Thymus (tissue), 11 donors: ENCODE results near the gene BCS1L. TPM values are rescaled to one million over a fixed set of nuclear protein-coding genes. Genes with fewer than 3 reads are reported as not detected.
A peak's percentile ranks its signal among the peaks of the same experiment; 100 is the strongest.

Source experiments
- DNase-seq, 9 donors: peaks; one replicate each; pipeline ENCODE4 v3.0.0-alpha.2; 2013; ENCODE audit warnings: low spot score in 9 of 9, low read depth in 6 of 9, missing footprints in 1 of 9
- H3K27ac ChIP-seq, 2 donors: one replicate each; pipeline ENCODE4 v1.5.1; 2013; ENCODE audit warnings: control low read depth in 1 of 2, low read depth in 1 of 2, low read length in 1 of 2, mild to moderate bottlenecking in 1 of 2, moderate library complexity in 1 of 2
- H3K27me3 ChIP-seq, 2 donors: one replicate each; pipeline ENCODE4 v1.5.1; 2013; ENCODE audit warnings: low read length in 1 of 2; ENCODE audit not compliant: control insufficient read depth in 2 of 2, insufficient read depth in 1 of 2
- H3K36me3 ChIP-seq, 2 donors: one replicate each; pipeline ENCODE4 v1.5.1; 2013; ENCODE audit warnings: low read length in 1 of 2, mild to moderate bottlenecking in 1 of 2, moderate library complexity in 1 of 2; ENCODE audit not compliant: control insufficient read depth in 2 of 2, insufficient read depth in 2 of 2
- H3K4me1 ChIP-seq, 2 donors: one replicate each; pipeline ENCODE4 v1.5.1; 2013; ENCODE audit warnings: low read length in 2 of 2; ENCODE audit not compliant: control insufficient read depth in 2 of 2, insufficient read depth in 2 of 2
- H3K4me3 ChIP-seq, 2 donors: one replicate each; pipeline ENCODE4 v1.5.1; 2013; ENCODE audit warnings: low read length in 2 of 2, control low read depth in 1 of 2, mild to moderate bottlenecking in 1 of 2
- H3K9me3 ChIP-seq, 2 donors: one replicate each; pipeline ENCODE4 v1.5.1; 2013; ENCODE audit warnings: low read length in 1 of 2, mild to moderate bottlenecking in 1 of 2; ENCODE audit not compliant: control insufficient read depth in 2 of 2, insufficient read depth in 1 of 2
- WGBS: extraction: QIAGEN DNeasy Blood & Tissue Kit; methylation state at CpG from one replicate; pipeline ENCODE4 v1.1.7; 2013; 5-methylcytosine and 5-hydroxymethylcytosine counted together
- polyA plus RNA-seq: library from polyadenylated mRNA; stranded (reverse); fragments of 200-250 nt; gene quantifications from one replicate; pipeline ENCODE4 v1.2.3, GENCODE V29; 2013
- total RNA-seq: library from RNA; stranded (reverse); fragments of 120-200 nt; gene quantifications from one replicate; pipeline ENCODE4 v1.2.4, GENCODE V29; 2013
- donor health status: healthy.

BCS1L gene
- total and polyA plus RNA-seq, 2 donors, result 24.4 to 34.5 TPM

DNA sequence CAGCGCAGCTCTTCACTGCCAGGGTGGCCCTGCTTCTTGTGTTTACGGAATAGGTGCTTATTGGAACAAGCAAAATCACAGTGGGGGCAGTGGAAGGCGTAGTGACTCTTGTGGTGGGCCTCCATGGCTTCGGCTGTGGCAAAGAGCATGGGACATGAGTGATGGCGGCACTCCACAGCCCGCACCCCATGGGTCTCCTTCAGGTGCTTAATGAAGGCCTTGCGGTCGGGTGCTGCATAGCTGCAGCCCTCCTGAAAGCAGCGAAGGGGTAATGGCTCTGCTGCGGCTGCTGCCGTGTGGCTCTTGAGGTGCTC, 10.7 kb upstream of the BCS1L start:
- H3K27me3 ChIP-seq, result no peaks in the 10 kb centered on the region
- DNase-seq, result no peak
- no peaks in the 10 kb centered on the region for H3K4me1 ChIP-seq
- 96% methylated on average over 11 of the region's 11 CpGs for WGBS
- no peak overlapping the region for H3K4me3 ChIP-seq
- peaks cover 61 to 84% of the 10 kb centered on the region in 2 donors for H3K36me3 ChIP-seq
- H3K9me3 ChIP-seq, result no peaks in the 10 kb centered on the region
- no peak overlapping the region for H3K27ac ChIP-seq

DNA sequence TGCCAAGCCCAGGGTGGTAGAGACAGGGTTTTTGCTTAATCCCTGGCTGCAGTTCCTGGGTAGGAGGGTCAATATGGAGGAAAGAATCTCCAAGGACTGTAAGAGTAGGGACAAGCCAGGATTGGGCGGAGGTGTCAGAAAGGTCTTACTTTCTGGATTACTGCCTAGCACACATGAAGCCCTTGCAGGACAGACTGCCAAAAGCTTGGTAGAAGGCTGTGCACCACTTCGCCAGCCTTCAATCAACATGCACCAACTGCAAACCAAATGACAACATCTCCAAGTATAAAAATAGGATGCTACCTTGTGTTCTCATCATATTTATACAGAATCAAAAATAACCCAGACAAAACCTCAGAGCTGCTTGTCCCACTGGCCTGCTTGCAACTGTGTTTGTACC, 3.7 kb upstream of the BCS1L start:
- peaks cover 3 to 11% of the 10 kb centered on the region in 2 donors for H3K4me1 ChIP-seq

GRCh38 chr2:218658671-218659257, 719 bp upstream of the BCS1L start:
- H3K4me3 ChIP-seq, result peak overlapping the region; percentile 77 to 79
- WGBS, result 2% methylated on average over 27 of the region's 27 CpGs
- peak in 5 of 9 donors; percentile 17 to 53 (median 28) for DNase-seq
- peaks cover 0 to under 1% of the 10 kb centered on the region in 2 donors for H3K9me3 ChIP-seq
- no peaks in the 10 kb centered on the region for H3K27me3 ChIP-seq
- peaks cover 3 to 11% of the 10 kb centered on the region in 2 donors for H3K4me1 ChIP-seq
- H3K27ac ChIP-seq, result peak overlapping the region; percentile 19 to 69
- H3K36me3 ChIP-seq, result peaks cover 37 to 50% of the 10 kb centered on the region in 2 donors

More for the DNA sequence above, 3.7 kb upstream of the BCS1L start:
- Histone ChIP-seq H3K4me3 (no peak overlapping the region), H3K27me3 (no peaks in the 10 kb centered on the region), H3K36me3 (peaks cover 36 to 43% of the 10 kb centered on the region in 2 donors), H3K27ac (no peak overlapping the region), H3K9me3 (no peaks in the 10 kb centered on the region)
- 99% methylated on average over 2 of the region's 2 CpGs for WGBS
- no peak for DNase-seq

- H3K27me3 ChIP-seq, result no peaks in the 10 kb centered on the region
- no peak for DNase-seq
- no peak overlapping the region for H3K27ac ChIP-seq
- WGBS, result 25% methylated on average over 8 of the region's 8 CpGs
- H3K4me3 ChIP-seq, result peak overlapping the region; percentile 77 to 79
- H3K36me3 ChIP-seq, result peaks cover 40 to 51% of the 10 kb centered on the region in 2 donors
- peaks cover 3 to 11% of the 10 kb centered on the region in 2 donors for H3K4me1 ChIP-seq
- peaks cover 0 to 1% of the 10 kb centered on the region in 2 donors for H3K9me3 ChIP-seq
Observed at GRCh38 chr2:218659988-218660358, 490 bp downstream of the BCS1L start.

GRCh38 chr2:218662377-218662776, 2.9 kb downstream of the BCS1L start:
- Histone ChIP-seq H3K4me3 (no peak overlapping the region), H3K27ac (no peak overlapping the region), H3K36me3 (peaks cover 48 to 57% of the 10 kb centered on the region in 2 donors), H3K27me3 (no peaks in the 10 kb centered on the region), H3K9me3 (peaks cover 0 to 1% of the 10 kb centered on the region in 2 donors), H3K4me1 (peaks cover 3 to 11% of the 10 kb centered on the region in 2 donors)
- DNase-seq, result no peak
- 98% methylated on average over 7 of the region's 7 CpGs for WGBS

GRCh38 chr2:218662827-218663226, 3.3 kb downstream of the BCS1L start:
- 97% methylated on average over 10 of the region's 10 CpGs for WGBS
- Histone ChIP-seq H3K27me3 (no peaks in the 10 kb centered on the region), H3K9me3 (peaks cover 0 to 1% of the 10 kb centered on the region in 2 donors), H3K4me1 (peaks cover 3 to 11% of the 10 kb centered on the region in 2 donors), H3K4me3 (no peak overlapping the region), H3K36me3 (peaks cover 53 to 61% of the 10 kb centered on the region in 2 donors), H3K27ac (no peak overlapping the region)
- no peak for DNase-seq

GRCh38 chr2:218663901-218664300, 4.4 kb downstream of the BCS1L start:
- DNase-seq, result no peak
- H3K4me1 ChIP-seq, result peaks cover 0 to 6% of the 10 kb centered on the region in 2 donors
- no peak overlapping the region for H3K4me3 ChIP-seq
- H3K27ac ChIP-seq, result no peak overlapping the region
- WGBS, result 97% methylated on average over 15 of the region's 15 CpGs
- H3K9me3 ChIP-seq, result peaks cover 0 to 1% of the 10 kb centered on the region in 2 donors
- no peaks in the 10 kb centered on the region for H3K27me3 ChIP-seq
- H3K36me3 ChIP-seq, result peaks cover 57 to 67% of the 10 kb centered on the region in 2 donors

GRCh38 chr2:218664653-218665052, 5.2 kb downstream of the BCS1L start:
- Histone ChIP-seq H3K27ac (no peak overlapping the region), H3K4me1 (peaks cover 0 to 6% of the 10 kb centered on the region in 2 donors), H3K9me3 (peaks cover 0 to 1% of the 10 kb centered on the region in 2 donors), H3K36me3 (peaks cover 57 to 67% of the 10 kb centered on the region in 2 donors), H3K27me3 (no peaks in the 10 kb centered on the region), H3K4me3 (no peak overlapping the region)
- 98% methylated on average over 7 of the region's 7 CpGs for WGBS
- no peak for DNase-seq

GRCh38 chr2:218671097-218671653, 11.7 kb downstream of the BCS1L start:
- 53% methylated on average over 12 of the region's 12 CpGs for WGBS
- Histone ChIP-seq H3K27me3 (no peaks in the 10 kb centered on the region), H3K4me3 (peak overlapping the region; percentile 81 to 94), H3K36me3 (peaks cover 17 to 18% of the 10 kb centered on the region in 2 donors), H3K27ac (peak overlapping the region in 1 of 2 donors; percentile 60), H3K9me3 (peaks cover 0 to 4% of the 10 kb centered on the region in 2 donors), H3K4me1 (peaks cover 8 to 17% of the 10 kb centered on the region in 2 donors)
- no peak for DNase-seq
